A549 (cell line): ENCODE results near the gene RPS6KA3. TPM values are rescaled to one million over a fixed set of nuclear protein-coding genes. Genes with fewer than 3 reads are reported as not detected.

Experiments
- ATAC-seq, 2 experiments: fragments of 200-7000 bp in 1 of 2; fragments of >200 bp in 1 of 2; cut with Nextera tagmentation in 1 of 2; cut with Tn5 transposase in 1 of 2; 3 replicates each; pipeline versions ENCODE4 v1.8.0 to v1.9.1; 2018 to 2020; ENCODE audit warnings: mild to moderate bottlenecking in 1 of 2, moderate library complexity in 1 of 2
- CTCF ChIA-PET: fragments of 300-600 bp; sonication (Branson Sonifier 250); formaldehyde crosslinking; extraction: SDS; loops from one replicate; lab custom pipeline; 2021; ENCODE audit warnings: antibody characterized with exemption, inconsistent platforms; lab: Yijun Ruan, JAX
- POLR2A ChIA-PET: fragments of 350-600 bp; formaldehyde crosslinking; extraction: SDS; loops from one replicate; lab custom pipeline; 2021; ENCODE audit warnings: antibody characterized with exemption, inconsistent platforms; lab: Yijun Ruan, JAX
- DNase-seq, 2 experiments: peaks; one replicate each; pipeline versions ENCODE4 v3.0.0 to v3.0.0-alpha.2; 2011 to 2016; ENCODE audit warnings: low read depth in 1 of 2, low spot score in 1 of 2
- FAIRE-seq: peaks from 2 replicates; lab custom pipeline; 2011; peaks lifted over from hg19 to GRCh38; lab: Jason Lieb, UNC
- H3K27ac ChIP-seq, 2 experiments: fragments of >200 bp; sonication (Bioruptor Twin); formaldehyde crosslinking; 3 replicates each; pipeline ENCODE4 v1.5.1; 2016 to 2017
- H3K4me1 ChIP-seq: fragments of >200 bp; sonication (Bioruptor Twin); formaldehyde crosslinking; 3 replicates; pipeline ENCODE4 v1.6.1; 2016
- H3K4me2 ChIP-seq: fragments of >200 bp; sonication (Bioruptor Twin); formaldehyde crosslinking; 3 replicates; pipeline ENCODE4 v1.6.1; 2016
- H3K4me3 ChIP-seq: fragments of >200 bp; sonication (Bioruptor Twin); formaldehyde crosslinking; 3 replicates; pipeline ENCODE4 v1.5.1; 2016
- H3K9me3 ChIP-seq: fragments of >200 bp; sonication (Bioruptor Twin); formaldehyde crosslinking; 3 replicates; pipeline ENCODE4 v1.6.1; 2016
- BCL3 ChIP-seq: fragments of >200 bp; sonication (Bioruptor Twin); formaldehyde crosslinking; IDR thresholded peaks from 3 replicates; pipeline ENCODE4 v1.6.1; 2016
- CBX2 ChIP-seq: fragments of 200-600 bp; sonication (generic); IDR thresholded peaks from 2 replicates; pipeline ENCODE4 v1.6.1; 2016; ENCODE audit warnings: low read depth, mild to moderate bottlenecking, borderline replicate concordance
- CTCF ChIP-seq: fragments of >200 bp; sonication (Bioruptor Twin); formaldehyde crosslinking; IDR thresholded peaks from 3 replicates; pipeline ENCODE4 v1.5.1; 2016
- EHMT2 ChIP-seq: fragments of 200-600 bp; sonication (generic); IDR thresholded peaks from 2 replicates; pipeline ENCODE4 v1.6.1; 2016; ENCODE audit warnings: antibody characterized with exemption, low read depth, mild to moderate bottlenecking, moderate library complexity
- EP300 ChIP-seq, 2 experiments: fragments of >200 bp; sonication (Bioruptor Twin); formaldehyde crosslinking; IDR thresholded peaks; 2 replicates in 1 of 2; 3 replicates in 1 of 2; pipeline ENCODE4 v1.6.1; 2016 to 2017
- FOSL2 ChIP-seq, 2 experiments: fragments of 450-650 bp in 1 of 2; fragments of >200 bp in 1 of 2; sonication (Bioruptor Twin) in 1 of 2; formaldehyde crosslinking; IDR thresholded peaks; 2 replicates each; pipeline versions ENCODE4 v1.5.0 to v1.6.1; 2016 to 2020; ENCODE audit warnings: mild to moderate bottlenecking in 1 of 2, moderate library complexity in 1 of 2
- HES2 ChIP-seq: fragments of >200 bp; sonication (Bioruptor Twin); formaldehyde crosslinking; IDR thresholded peaks from 2 replicates; pipeline ENCODE4 v1.6.1; 2016
- HMGXB4 ChIP-seq: fragments of 250-450 bp; sonication (Bioruptor Pico); IDR thresholded peaks from 2 replicates; pipeline ENCODE4 v1.5.0; 2021; ENCODE audit warnings: mild to moderate bottlenecking, moderate library complexity, borderline replicate concordance
- HOXA7 ChIP-seq: fragments of 250-450 bp; sonication (Bioruptor Pico); IDR thresholded peaks from 2 replicates; pipeline ENCODE4 v1.5.0; 2020; ENCODE audit warnings: mild to moderate bottlenecking, moderate library complexity
- HOXB5 ChIP-seq: fragments of 250-450 bp; sonication (Bioruptor Pico); IDR thresholded peaks from 2 replicates; pipeline ENCODE4 v1.5.0; 2020; ENCODE audit warnings: mild to moderate bottlenecking, moderate library complexity
- KDM1A ChIP-seq: fragments of 200-600 bp; sonication (generic); IDR thresholded peaks from 2 replicates; pipeline ENCODE4 v1.6.1; 2016; ENCODE audit warnings: low read depth, mild to moderate bottlenecking
- KDM5A ChIP-seq: fragments of 200-600 bp; sonication (generic); IDR thresholded peaks from 2 replicates; pipeline ENCODE4 v1.6.1; 2016; ENCODE audit warnings: antibody characterized with exemption, mild to moderate bottlenecking
- MAX ChIP-seq: IDR thresholded peaks from 2 replicates; pipeline ENCODE4 v1.6.1; 2012
- MYC ChIP-seq: IDR thresholded peaks from 2 replicates; pipeline ENCODE4 v1.6.1; 2012; ENCODE audit warnings: mild to moderate bottlenecking, inconsistent platforms, low read length, improper control_type of control experiment, borderline replicate concordance
- NFE2L2 ChIP-seq: fragments of 150-350 bp; conservative IDR thresholded peaks from 2 replicates; pipeline ENCODE4 v1.6.1; 2014; ENCODE audit warnings: low read length
- NR3C1 ChIP-seq: fragments of >200 bp; sonication (Bioruptor Twin); formaldehyde crosslinking; IDR thresholded peaks from 3 replicates; pipeline ENCODE4 v1.6.1; 2017
- PHF8 ChIP-seq: fragments of 200-600 bp; sonication (generic); IDR thresholded peaks from 2 replicates; pipeline ENCODE4 v1.6.1; 2016; ENCODE audit warnings: low read depth, mild to moderate bottlenecking, antibody characterized with exemption, moderate library complexity, borderline replicate concordance
- POLR2A ChIP-seq: IDR thresholded peaks from 2 replicates; pipeline ENCODE4 v1.6.1; 2012; ENCODE audit warnings: mild to moderate bottlenecking, low read length
- POLR2AphosphoS2 ChIP-seq: conservative IDR thresholded peaks from 2 replicates; pipeline ENCODE4 v1.6.1; 2012; ENCODE audit warnings: low read length, improper control_type of control experiment, inconsistent platforms
- RFX5 ChIP-seq: fragments of 450-650 bp; IDR thresholded peaks from 2 replicates; pipeline ENCODE4 v1.7.1; 2014; ENCODE audit warnings: antibody characterized with exemption, mild to moderate bottlenecking, moderate library complexity
- TP53 ChIP-seq: fragments of 250-450 bp; sonication (Bioruptor Pico); IDR thresholded peaks from 2 replicates; pipeline ENCODE4 v1.5.0; 2021; ENCODE audit warnings: mild to moderate bottlenecking, moderate library complexity
- USF2 ChIP-seq: fragments of 450-650 bp; IDR thresholded peaks from 2 replicates; pipeline ENCODE4 v1.6.1; 2014; ENCODE audit warnings: antibody characterized with exemption
- ZSCAN20 ChIP-seq: fragments of 250-450 bp; sonication (Bioruptor Pico); IDR thresholded peaks from 2 replicates; pipeline ENCODE4 v1.8.0; 2022; ENCODE audit warnings: mild to moderate bottlenecking, moderate library complexity
- WGBS: methylation state at CpG from one replicate; pipeline ENCODE4 v1.1.6; 2017; ENCODE audit errors: missing lambda C conversion rate; 5-methylcytosine and 5-hydroxymethylcytosine counted together
- polyA plus RNA-seq, 4 experiments: library from polyadenylated mRNA; depleted of rRNA in 3 of 4; stranded (reverse); fragments of >200 nt; fragmentation: RNase III in 1 of 4; extraction: RNeasy Plus Mini Kit Qiagen cat#74134 plus additional on column Dnase treatment in 1 of 4; gene quantifications; 2 replicates in 3 of 4; 3 replicates in 1 of 4; pipeline ENCODE4 v1.2.3, GENCODE V29; 2011 to 2017

Gene RPS6KA3
- polyA plus RNA-seq, 2 of the 4 experiments (the other 2 are of a cell fraction) = 41.1 to 117 TPM

- Histone ChIP-seq H3K27ac (no peak overlapping the region), H3K4me3 (no peak overlapping the region), H3K4me2 (no peak overlapping the region), H3K4me1 (peaks cover 30% of the 10 kb centered on the region), H3K9me3 (no peaks in the 10 kb centered on the region)
- ChIA-PET CTCF (no interaction called here), POLR2A (no interaction called here)
- FAIRE-seq = no peak
- 81% methylated on average over 3 of the region's 3 CpGs for WGBS
- no peak for DNase-seq
- TF ChIP-seq HOXA7 (no peak), NR3C1 (no peak), BCL3 (no peak), EHMT2 (no peak)
- ATAC-seq = no peak
Measured at GRCh38 chrX:20229155-20229554, 37.6 kb downstream of the RPS6KA3 start.

- ChIA-PET CTCF (interaction anchor here (1.9 kb wide), 1 partner anchor 24 kb away, joined by 4 read pairs; no protein-coding TSS in a partner anchor), POLR2A (no interaction called here)
- 77% methylated on average over 2 of the region's 2 CpGs for WGBS
- Histone ChIP-seq H3K27ac (no peak overlapping the region), H3K4me2 (no peak overlapping the region), H3K4me1 (peaks cover 39% of the 10 kb centered on the region), H3K4me3 (no peak overlapping the region), H3K9me3 (no peaks in the 10 kb centered on the region)
- ATAC-seq (peak in 1 of 2 experiments; percentile 63; a peak in 3 of 6 replicates), DNase-seq (no peak), FAIRE-seq (peak; percentile 67)
- TF ChIP-seq HOXA7 = no peak
- TF ChIP-seq ZSCAN20 (CRISPR knock-in tag) = no peak
- TF ChIP-seq MAX = no peak
- TF ChIP-seq FOSL2 (IDR thresholded peaks at IDR 0.05) = no peak
- no peak for TF ChIP-seq FOSL2 (CRISPR knock-in tag; IDR thresholded peaks at IDR 0.05)
- TF ChIP-seq HOXB5 (CRISPR knock-in tag) = no peak
- no peak for TF ChIP-seq NFE2L2
Measured at GRCh38 chrX:20228245-20228644, 38.5 kb downstream of the RPS6KA3 start.

- Histone ChIP-seq H3K9me3 (no peaks in the 10 kb centered on the region), H3K4me3 (no peak overlapping the region), H3K4me2 (peak overlapping the region; percentile 8; the same call in 1 of the 3 replicates), H3K4me1 (peaks cover 50% of the 10 kb centered on the region), H3K27ac (no peak overlapping the region)
- ChIA-PET CTCF (interaction anchor here (1.9 kb wide), 1 partner anchor 25 kb away, joined by 4 read pairs; no protein-coding TSS in a partner anchor), POLR2A (no interaction called here)
- ATAC-seq (no peak), DNase-seq (no peak), FAIRE-seq (no peak)
- no peak for TF ChIP-seq RFX5
- no peak for TF ChIP-seq BCL3
- TF ChIP-seq USF2 = no peak
- TF ChIP-seq KDM1A = no peak
- no peak for TF ChIP-seq KDM5A
- no peak for TF ChIP-seq HMGXB4 (CRISPR knock-in tag)
- no peak for TF ChIP-seq CTCF
- TF ChIP-seq MYC = no peak
- TF ChIP-seq CBX2 = no peak
- TF ChIP-seq MAX = no peak
- TF ChIP-seq PHF8 = no peak
- TF ChIP-seq TP53 (CRISPR knock-in tag) = no peak
- TF ChIP-seq POLR2AphosphoS2 = no peak
- no peak for TF ChIP-seq EP300 (IDR thresholded peaks at IDR 0.05)
- TF ChIP-seq HES2 = no peak
- no peak for TF ChIP-seq POLR2A
- 95% methylated on average over 2 of the region's 2 CpGs for WGBS
Measured at GRCh38 chrX:20227116-20227515, 39.6 kb downstream of the RPS6KA3 start.
